SK-N-SH (cell line): ENCODE data around the gene LEO1.

ENCODE experiments used
- MAX ChIP-seq: IDR thresholded peaks from 2 replicates; pipeline ENCODE4 v1.4.0; 2012; ENCODE audit warnings: low read depth
- TCF12 ChIP-seq: IDR thresholded peaks from 2 replicates; pipeline ENCODE4 v1.4.0; 2012
- USF2 ChIP-seq: fragments of 150-350 bp; IDR thresholded peaks from 2 replicates; pipeline ENCODE4 v1.6.1; 2017; ENCODE audit warnings: antibody characterized with exemption, low read length, low read depth, borderline replicate concordance

- TF ChIP-seq MAX (no peak), USF2 (no peak), TCF12 (no peak)
These were observed 63.3 kb downstream of the LEO1 start for GRCh38 chr15:51908316-51908715.
